HFF-Myc (cell line): ENCODE results near the gene SMCO2.
A peak's percentile ranks its signal among the peaks of the same experiment; 100 is the strongest.

Source experiments
- DNase-seq: peaks from one replicate; pipeline ENCODE4 v3.0.0-alpha.2; 2011; ENCODE audit warnings: low read depth; ENCODE audit errors: extremely low read depth
- H3K4me3 ChIP-seq: replicated peaks from 2 replicates; pipeline ENCODE4 v1.5.1; 2011; ENCODE audit warnings: low read depth, mild to moderate bottlenecking, control low read depth, low read length
- CTCF ChIP-seq: IDR thresholded peaks from 2 replicates; pipeline ENCODE4 v1.5.1; 2012; ENCODE audit warnings: mild to moderate bottlenecking, low read depth, low read length, control low read depth; ENCODE audit errors: missing control alignments

Gene SMCO2

DNA sequence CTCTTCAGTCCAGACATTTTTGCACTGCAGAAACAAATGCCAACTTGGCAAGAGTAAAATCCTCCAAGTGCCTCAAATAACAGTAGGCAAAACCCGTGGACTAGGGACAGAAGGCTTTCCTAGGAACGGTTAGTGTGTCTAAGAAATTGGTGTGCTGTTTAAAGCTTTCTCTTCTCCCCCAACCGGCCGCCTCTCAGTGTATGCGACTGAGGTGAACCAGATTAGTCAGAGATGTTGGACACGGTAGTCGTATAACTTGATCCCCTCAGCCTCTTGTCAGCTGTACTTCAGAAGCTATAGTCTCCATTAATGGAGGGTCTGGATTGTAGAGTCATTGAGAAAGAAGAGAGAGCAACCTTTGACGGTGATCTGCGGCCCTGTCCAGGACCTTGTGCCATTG, 99.1 kb downstream of the SMCO2 start:
- H3K4me3 ChIP-seq: no peak overlapping the region
- no peak for DNase-seq
- TF ChIP-seq CTCF: no peak

DNA sequence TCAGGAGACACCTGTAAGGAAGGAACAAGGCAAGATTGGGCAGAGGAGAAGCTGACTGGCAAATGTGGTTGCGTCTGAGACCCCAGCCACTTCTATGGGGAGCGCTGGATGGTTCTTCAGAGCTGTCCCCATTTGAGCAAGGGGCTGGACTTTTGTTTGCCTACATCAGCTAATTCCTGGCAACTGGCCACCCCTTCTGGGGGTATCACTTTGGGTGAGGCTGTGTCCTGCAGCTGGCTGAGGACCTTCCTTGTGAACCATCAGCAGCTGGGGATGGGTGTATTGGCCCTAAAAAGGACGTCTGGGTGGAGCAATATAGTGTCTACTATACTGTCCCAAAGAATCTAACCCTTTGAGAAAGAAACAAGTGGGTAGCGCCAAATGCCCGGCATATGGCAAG, 101.1 kb downstream of the SMCO2 start:
- TF ChIP-seq CTCF: no peak
- no peak for DNase-seq
- no peak overlapping the region for H3K4me3 ChIP-seq

DNA sequence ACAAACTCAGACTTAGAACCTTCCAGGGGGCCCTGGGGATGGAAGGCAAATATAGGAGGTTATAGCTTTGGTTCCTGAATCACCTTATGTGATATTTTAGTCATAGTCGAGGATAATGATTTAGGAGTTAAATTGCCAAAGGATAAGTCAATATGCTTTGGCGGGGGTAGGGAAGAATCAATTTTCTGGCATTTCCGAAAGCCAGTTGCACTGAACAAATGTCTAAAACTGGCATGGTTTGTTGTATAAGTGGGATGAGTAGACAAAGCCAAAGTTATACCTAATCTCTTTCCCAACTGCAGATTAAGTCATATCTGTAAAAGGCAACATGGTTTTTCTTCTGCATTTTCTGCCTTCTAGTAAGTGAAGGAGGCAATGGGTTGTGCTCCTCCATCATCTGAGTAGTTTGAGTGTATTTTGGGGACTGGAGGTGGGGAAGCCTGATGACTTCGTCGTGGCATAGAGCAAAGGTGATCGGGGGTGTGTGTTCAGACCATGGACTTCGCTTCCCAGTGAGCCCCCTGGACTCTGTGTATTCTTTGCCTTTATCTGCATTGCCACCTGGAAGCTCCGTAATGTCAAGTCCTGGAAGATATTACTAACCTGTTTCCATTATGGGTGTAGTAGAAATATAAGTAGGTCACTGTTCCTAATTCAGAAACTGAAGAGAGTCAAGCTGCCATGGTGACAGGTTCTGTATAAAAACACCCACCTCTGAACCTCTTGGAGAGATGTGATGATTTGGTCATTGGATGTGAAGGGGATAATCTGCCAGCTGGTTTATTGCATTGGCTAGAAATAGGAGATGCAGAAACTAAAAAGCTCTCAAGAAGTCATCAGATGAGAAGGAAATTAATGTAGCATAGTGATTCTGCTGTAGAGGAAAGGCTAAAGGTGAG, 102.0 kb downstream of the SMCO2 start:
- no peak overlapping the region for H3K4me3 ChIP-seq
- DNase-seq: no peak
- TF ChIP-seq CTCF: no peak

- no peak overlapping the region; the same call in 1 of the 2 replicates for H3K4me3 ChIP-seq
- TF ChIP-seq CTCF: no peak
- no peak for DNase-seq
Observed at GRCh38 chr12:27549236-27549800, 102.8 kb downstream of the SMCO2 start.

GRCh38 chr12:27549801-27550652, 103.5 kb downstream of the SMCO2 start:
- peak; percentile 77 for DNase-seq
- H3K4me3 ChIP-seq: no peak overlapping the region; the same call in 1 of the 2 replicates
- no peak for TF ChIP-seq CTCF

- TF ChIP-seq CTCF: no peak
- DNase-seq: no peak
- H3K4me3 ChIP-seq: no peak overlapping the region
Observed at GRCh38 chr12:27550653-27550975, 104.1 kb downstream of the SMCO2 start.
